H1 (cell line): ENCODE measurements around the gene MAP1A. TPM values are rescaled to one million over a fixed set of nuclear protein-coding genes. Genes with fewer than 3 reads are reported as not detected.

Experiments used
- CTCF ChIA-PET: fragments of 300-600 bp; sonication (Branson Sonifier 250); formaldehyde crosslinking; loops from one replicate; lab custom pipeline; 2021; ENCODE audit not compliant: partially characterized antibody; lab: Charles Lee
- POLR2A ChIA-PET: fragments of 300-600 bp; sonication (Branson Sonifier 250); formaldehyde crosslinking; loops from one replicate; lab custom pipeline; 2021; ENCODE audit warnings: inconsistent platforms; ENCODE audit not compliant: partially characterized antibody; lab: Charles Lee
- DNase-seq, 2 experiments: peaks; one replicate each; pipeline versions ENCODE4 v3.0.0 to v3.0.0-alpha.2; 2010 to 2022; ENCODE audit warnings: low spot score in 2 of 2, low read depth in 1 of 2, mixed read lengths in 1 of 2
- FAIRE-seq: peaks from 2 replicates; lab custom pipeline; 2011; peaks lifted over from hg19 to GRCh38; lab: Jason Lieb, UNC
- H2AFZ ChIP-seq: 2 replicates; pipeline ENCODE4 v1.8.1; 2012; ENCODE audit warnings: low read length, inconsistent platforms
- H2AK5ac ChIP-seq: 2 replicates; pipeline ENCODE4 v1.6.1; 2013; ENCODE audit warnings: low read depth, low read length
- H2BK120ac ChIP-seq: replicated peaks from 2 replicates; pipeline ENCODE3; 2013; ENCODE audit warnings: low read depth, low read length, inconsistent platforms
- H2BK12ac ChIP-seq: 2 replicates; pipeline ENCODE4 v1.6.1; 2013; ENCODE audit warnings: low read depth, low read length
- H2BK15ac ChIP-seq: 2 replicates; pipeline ENCODE4 v1.6.1; 2013; ENCODE audit warnings: low read length
- H2BK20ac ChIP-seq: 2 replicates; pipeline ENCODE4 v1.6.1; 2013; ENCODE audit warnings: low read length
- H2BK5ac ChIP-seq: 2 replicates; pipeline ENCODE4 v1.6.1; 2013; ENCODE audit warnings: low read depth, low read length
- H3K14ac ChIP-seq: 2 replicates; pipeline ENCODE4 v1.6.1; 2013; ENCODE audit warnings: inconsistent platforms; ENCODE audit not compliant: insufficient read length
- H3K18ac ChIP-seq: 2 replicates; pipeline ENCODE4 v1.6.1; 2013; ENCODE audit warnings: low read length; ENCODE audit errors: extremely low read depth
- H3K23ac ChIP-seq: 2 replicates; pipeline ENCODE4 v1.6.1; 2013; ENCODE audit warnings: inconsistent platforms; ENCODE audit not compliant: insufficient read length
- H3K23me2 ChIP-seq: 2 replicates; pipeline ENCODE4 v1.6.1; 2013; ENCODE audit warnings: low read depth, low read length
- H3K27ac ChIP-seq: 2 replicates; pipeline ENCODE4 v1.6.1; 2011; ENCODE audit warnings: low read depth, low read length, inconsistent platforms
- H3K27me3 ChIP-seq, 4 experiments: replicated peaks in 1 of 4; 1 replicate in 1 of 4; 2 replicates in 3 of 4; pipeline versions ENCODE4 v1.6.1 to v1.8.1; 2011 to 2013; ENCODE audit warnings: low read length in 3 of 4, mild to moderate bottlenecking in 3 of 4, inconsistent platforms in 2 of 4, mixed read lengths in 2 of 4, moderate library complexity in 1 of 4; ENCODE audit not compliant: control insufficient read depth in 3 of 4, insufficient read depth in 3 of 4; ENCODE audit errors: extremely low read depth in 1 of 4
- H3K36me3 ChIP-seq, 4 experiments: 2 replicates each; pipeline versions ENCODE4 v1.6.1 to v1.8.1; 2011 to 2013; ENCODE audit warnings: mild to moderate bottlenecking in 4 of 4, low read length in 3 of 4, moderate library complexity in 2 of 4, control low read depth in 1 of 4, inconsistent platforms in 1 of 4; ENCODE audit not compliant: insufficient read depth in 4 of 4, control insufficient read depth in 2 of 4
- H3K4ac ChIP-seq: replicated peaks from 2 replicates; pipeline ENCODE3; 2013; ENCODE audit warnings: low read length, low read depth, mixed read lengths, inconsistent platforms; ENCODE audit not compliant: insufficient read length
- H3K4me1 ChIP-seq, 4 experiments: replicated peaks in 1 of 4; 1 replicate in 1 of 4; 2 replicates in 3 of 4; pipeline versions ENCODE4 v1.6.1 to v1.8.1; 2011 to 2013; ENCODE audit warnings: low read length in 3 of 4, inconsistent platforms in 2 of 4, mixed read lengths in 1 of 4; ENCODE audit not compliant: insufficient read depth in 4 of 4, control insufficient read depth in 3 of 4
- H3K4me2 ChIP-seq, 2 experiments: 2 replicates each; pipeline versions ENCODE4 v1.6.1 to v1.8.1; 2011 to 2013; ENCODE audit warnings: low read depth in 2 of 2, low read length in 2 of 2, control low read depth in 1 of 2, inconsistent platforms in 1 of 2, mild to moderate bottlenecking in 1 of 2; ENCODE audit not compliant: insufficient read depth in 1 of 2
- H3K4me3 ChIP-seq, 4 experiments: fragments of 200-600, 300-600 bp in 1 of 4; sonication (generic), shearing (Covaris generic), sonication (Bioruptor Twin) in 1 of 4; 2 replicates each; pipeline versions ENCODE4 v1.5.1 to v1.8.1; 2011 to 2016; ENCODE audit warnings: low read length in 4 of 4, low read depth in 3 of 4, control low read depth in 2 of 4, inconsistent platforms in 2 of 4, mild to moderate bottlenecking in 2 of 4, mixed read lengths in 1 of 4, moderate library complexity in 1 of 4; ENCODE audit not compliant: insufficient read depth in 2 of 4; ENCODE audit errors: extremely low read depth in 1 of 4
- H3K56ac ChIP-seq: replicated peaks from 2 replicates; pipeline ENCODE3; 2013; ENCODE audit warnings: low read depth, mild to moderate bottlenecking, mixed read lengths, low read length, inconsistent platforms; ENCODE audit not compliant: insufficient read length
- H3K79me1 ChIP-seq: 2 replicates; pipeline ENCODE4 v1.6.1; 2013; ENCODE audit warnings: low read depth, low read length, control low read depth
- H3K79me2 ChIP-seq, 2 experiments: 2 replicates each; pipeline versions ENCODE4 v1.6.1 to v1.8.1; 2012 to 2013; ENCODE audit warnings: low read length in 2 of 2, mild to moderate bottlenecking in 2 of 2, inconsistent platforms in 1 of 2; ENCODE audit not compliant: insufficient read depth in 2 of 2, control insufficient read depth in 1 of 2
- H3K9ac ChIP-seq, 4 experiments: replicated peaks in 1 of 4; 1 replicate in 1 of 4; 2 replicates in 3 of 4; pipeline versions ENCODE4 v1.6.1 to v1.8.1; 2011 to 2013; ENCODE audit warnings: low read depth in 3 of 4, low read length in 3 of 4, control low read depth in 2 of 4, mild to moderate bottlenecking in 2 of 4, moderate library complexity in 2 of 4, inconsistent platforms in 1 of 4; ENCODE audit errors: extremely low read depth in 1 of 4
- H3K9me3 ChIP-seq, 2 experiments: 2 replicates each; pipeline versions ENCODE4 v1.6.1 to v1.8.1; 2012 to 2013; ENCODE audit warnings: mild to moderate bottlenecking in 2 of 2, moderate library complexity in 2 of 2, control low read depth in 1 of 2, inconsistent platforms in 1 of 2, low read depth in 1 of 2, low read length in 1 of 2, mixed read lengths in 1 of 2; ENCODE audit not compliant: insufficient read depth in 2 of 2
- H4K20me1 ChIP-seq, 2 experiments: replicated peaks in 1 of 2; 2 replicates each; pipeline versions ENCODE3 to v1.8.1; 2011 to 2013; ENCODE audit warnings: inconsistent platforms in 2 of 2, low read length in 2 of 2, mild to moderate bottlenecking in 1 of 2; ENCODE audit not compliant: insufficient read depth in 2 of 2, control insufficient read depth in 1 of 2
- H4K5ac ChIP-seq: 2 replicates; pipeline ENCODE4 v1.6.1; 2013; ENCODE audit warnings: low read length, low read depth, mixed read lengths, inconsistent platforms; ENCODE audit not compliant: insufficient read length
- H4K8ac ChIP-seq: 2 replicates; pipeline ENCODE4 v1.8.0; 2013; ENCODE audit warnings: mild to moderate bottlenecking, moderate library complexity, low read length, inconsistent platforms; ENCODE audit not compliant: insufficient read depth; ENCODE audit errors: extremely low read depth
- H4K91ac ChIP-seq: replicated peaks from 2 replicates; pipeline ENCODE3; 2013; ENCODE audit warnings: low read length, mixed read lengths, inconsistent platforms; ENCODE audit not compliant: insufficient read length
- CHD1 ChIP-seq: IDR thresholded peaks from 2 replicates; pipeline ENCODE4 v1.6.1; 2012; ENCODE audit warnings: low read depth, low read length, improper control_type of control experiment
- CTCF ChIP-seq, 3 experiments: IDR thresholded peaks; 1 replicate in 2 of 3; 2 replicates in 1 of 3; pipeline versions ENCODE4 v1.5.1 to v1.6.1; 2011; ENCODE audit warnings: low read length in 3 of 3, mild to moderate bottlenecking in 3 of 3, inconsistent platforms in 2 of 3, low read depth in 1 of 3, moderate library complexity in 1 of 3; ENCODE audit not compliant: insufficient read depth in 1 of 3; ENCODE audit errors: control extremely low read depth in 1 of 3
- GTF2F1 ChIP-seq: IDR thresholded peaks from 2 replicates; pipeline ENCODE4 v1.6.1; 2012; ENCODE audit warnings: low read depth, low read length, improper control_type of control experiment, borderline replicate concordance
- SP2 ChIP-seq: IDR thresholded peaks from 2 replicates; pipeline ENCODE4 v1.6.1; 2012; ENCODE audit warnings: mild to moderate bottlenecking, low read length, inconsistent platforms
- TAF7 ChIP-seq: optimal IDR thresholded peaks from 2 replicates; pipeline ENCODE3; 2011; ENCODE audit warnings: low read depth, mild to moderate bottlenecking, inconsistent platforms, low read length, moderate library complexity, borderline replicate concordance
- WGBS, 2 experiments: shearing (Covaris generic) in 1 of 2; methylation state at CpG; one replicate each; pipeline versions ENCODE4 v1.1.6 to v1.1.7; 2013 to 2015; ENCODE audit warnings: low lambda C conversion rate in 2 of 2, mixed read lengths in 2 of 2, inconsistent platforms in 1 of 2, low coverage in 1 of 2, missing lambda C conversion rate in 1 of 2; ENCODE audit not compliant: insufficient replicate concordance in 2 of 2, insufficient coverage in 1 of 2, insufficient read length in 1 of 2; ENCODE audit errors: extremely low coverage in 1 of 2, missing lambda C conversion rate in 1 of 2; 5-methylcytosine and 5-hydroxymethylcytosine counted together
- polyA plus RNA-seq, 7 experiments: library from polyadenylated mRNA; depleted of rRNA in 3 of 7; stranded (reverse) in 5 of 7; unstranded in 2 of 7; fragments of >200 nt in 5 of 7; fragments of 200-250 nt in 2 of 7; gene quantifications; 1 replicate in 5 of 7; 2 replicates in 1 of 7; 4 replicates in 1 of 7; pipeline versions ENCODE4 v1.2.1 to v1.2.3, GENCODE V29; 2011 to 2013; ENCODE audit warnings: missing spikeins in 2 of 7, mixed read lengths in 2 of 7
- total RNA-seq: library from RNA; stranded (reverse); fragmentation: NEBNext Ultra II Directional; extraction: Animal tissue kit (Norgen Biotek cat#: 25700); gene quantifications from 2 replicates; pipeline ENCODE4 v1.2.1, GENCODE V29; 2021

Gene MAP1A
- total and polyA plus RNA-seq, 2 of the 8 experiments (the other 6 are each of a cell fraction or from before 2014, with no cell fraction given), result 0.80 to 2.4 TPM

GRCh38 chr15:43469867-43470266 is 47.5 kb upstream of the MAP1A start:
- H3K9me3 ChIP-seq, result no peaks in the 10 kb centered on the region
- no peak overlapping the region for H2BK15ac ChIP-seq
- H3K27me3 ChIP-seq, result peaks cover 0 to 1% (median 0%) of the 10 kb centered on the region in 4 experiments; a peak in 1 of 7 replicates
- H2BK120ac ChIP-seq, result no peak overlapping the region
- ChIA-PET CTCF (interaction anchor here (0.8 to 1.8 kb wide), 2 partner anchors 9 to 45 kb away, joined by 4 to 5 read pairs; no protein-coding TSS in a partner anchor), POLR2A (interaction anchor here (1.5 to 1.9 kb wide), 2 partner anchors 11 to 21 kb away, joined by 5 to 7 read pairs; no protein-coding TSS in a partner anchor)
- no peak overlapping the region for H3K14ac ChIP-seq
- H4K5ac ChIP-seq, result no peak overlapping the region
- H3K9ac ChIP-seq, result no peak overlapping the region; a peak in 1 of 7 replicates
- H2AFZ ChIP-seq, result no peak overlapping the region
- no peak overlapping the region for H4K8ac ChIP-seq
- no peak overlapping the region for H2BK12ac ChIP-seq
- no peak overlapping the region for H2BK20ac ChIP-seq
- peaks cover 20 to 75% (median 57%) of the 10 kb centered on the region in 4 experiments for H3K36me3 ChIP-seq
- H3K23ac ChIP-seq, result no peak overlapping the region
- DNase-seq, result no peak
- H3K18ac ChIP-seq, result no peak overlapping the region
- H3K27ac ChIP-seq, result no peak overlapping the region
- H4K20me1 ChIP-seq, result peaks cover 0 to 4% of the 10 kb centered on the region in 2 experiments
- no peaks in the 10 kb centered on the region for H3K4me1 ChIP-seq
- no peak overlapping the region for H3K56ac ChIP-seq
- no peaks in the 10 kb centered on the region; the same call in 1 of the 2 replicates for H3K23me2 ChIP-seq
- TF ChIP-seq GTF2F1, result no peak
- no peak for TF ChIP-seq CTCF (IDR thresholded peaks at IDR 0.05; ENCODE audit: control extremely low read depth in 1 of 3, insufficient read depth in 1 of 3, low read depth in 1 of 3, low read length in 3 of 3)
- TF ChIP-seq CHD1, result no peak
- no peak for TF ChIP-seq SP2
- TF ChIP-seq TAF7, result no peak
- FAIRE-seq, result no peak
- 87% methylated on average over 3 of the region's 3 CpGs; no CpG with 5 or more reads in 1 of the 2 experiments for WGBS, 2 experiments
- no peak overlapping the region for H3K4ac ChIP-seq
- no peaks in the 10 kb centered on the region for H3K79me1 ChIP-seq
- H4K91ac ChIP-seq, result no peak overlapping the region
- no peaks in the 10 kb centered on the region for H3K79me2 ChIP-seq
- no peak overlapping the region for H3K4me2 ChIP-seq
- no peak overlapping the region for H2BK5ac ChIP-seq
- no peak overlapping the region for H3K4me3 ChIP-seq
- H2AK5ac ChIP-seq, result no peak overlapping the region
